OCI-LY7 (cell line): ENCODE results near the gene BRSK2. TPM values are rescaled to one million over a fixed set of nuclear protein-coding genes. Genes with fewer than 3 reads are reported as not detected.
"Not testable (repeated sequence)": the region's sequence is repeated elsewhere in the genome, so short reads cannot be mapped to it uniquely, and the experiment has no call there.

Experiments
- BruUV-seq: library from RNA; stranded (reverse); fragments of 400-500 nt; replicated peaks from 2 replicates; lab custom pipeline; 2021; lab: Mats Ljungman, UMichigan
- CTCF ChIA-PET: fragments of 300-600 bp; sonication (Branson Sonifier 250); formaldehyde crosslinking; loops from one replicate; lab custom pipeline; 2022; ENCODE audit warnings: antibody characterized with exemption; ENCODE audit not compliant: unreplicated experiment; lab: Charles Lee
- POLR2A ChIA-PET: fragments of 300-600 bp; sonication (Branson Sonifier 250); formaldehyde crosslinking; loops from one replicate; lab custom pipeline; 2022; ENCODE audit warnings: antibody characterized with exemption; lab: Charles Lee
- DNase-seq: peaks from one replicate; pipeline ENCODE4 v3.0.0-alpha.2; 2015; ENCODE audit warnings: low spot score
- H2AFZ ChIP-seq: fragments of 200-600 bp; sonication (generic), shearing (Covaris generic); 2 replicates; pipeline ENCODE4 v1.6.1; 2014; ENCODE audit warnings: mild to moderate bottlenecking, antibody characterized with exemption, low read length, moderate library complexity
- H3K27ac ChIP-seq: fragments of 200-600 bp; sonication (generic); 2 replicates; pipeline ENCODE4 v1.5.1; 2014; ENCODE audit warnings: mixed run types, low read depth, mild to moderate bottlenecking, moderate library complexity, low read length, inconsistent platforms; ENCODE audit not compliant: poor library complexity, severe bottlenecking
- H3K36me3 ChIP-seq: fragments of 200-600 bp; sonication (generic); 2 replicates; pipeline ENCODE4 v1.6.1; 2014; ENCODE audit warnings: mild to moderate bottlenecking, antibody characterized with exemption, low read length, moderate library complexity, mixed read lengths; ENCODE audit not compliant: insufficient read depth
- H3K4me1 ChIP-seq: fragments of 200-600 bp; sonication (generic); 2 replicates; pipeline ENCODE4 v1.5.1; 2014; ENCODE audit warnings: mild to moderate bottlenecking, low read length; ENCODE audit not compliant: insufficient read depth, poor library complexity, severe bottlenecking
- H3K4me2 ChIP-seq: fragments of 200-600 bp; sonication (generic); 2 replicates; pipeline ENCODE4 v1.6.1; 2014; ENCODE audit warnings: mild to moderate bottlenecking, low read length
- H3K4me3 ChIP-seq: fragments of 200-600 bp; sonication (generic); 2 replicates; pipeline ENCODE4 v1.5.1; 2014; ENCODE audit warnings: mild to moderate bottlenecking, low read depth, low read length; ENCODE audit not compliant: poor library complexity, severe bottlenecking
- H3K79me2 ChIP-seq: fragments of 200-600 bp; sonication (generic); 2 replicates; pipeline ENCODE4 v1.6.1; 2016; ENCODE audit warnings: low read depth, mild to moderate bottlenecking, low read length, moderate library complexity, mixed read lengths; ENCODE audit not compliant: insufficient read depth
- H3K9me2 ChIP-seq: fragments of 200-600 bp; sonication (generic); 2 replicates; pipeline ENCODE4 v1.6.1; 2016; ENCODE audit warnings: mild to moderate bottlenecking, low read length, mixed read lengths; ENCODE audit not compliant: insufficient read depth
- H3K9me3 ChIP-seq: fragments of 200-600 bp; sonication (generic); 2 replicates; pipeline ENCODE4 v1.6.1; 2014; ENCODE audit warnings: mild to moderate bottlenecking, mixed run types, low read length, mixed read lengths
- H4K20me1 ChIP-seq: fragments of 200-600 bp; sonication (generic); 2 replicates; pipeline ENCODE4 v1.6.1; 2014; ENCODE audit warnings: mild to moderate bottlenecking, antibody characterized with exemption, low read length, moderate library complexity, mixed read lengths; ENCODE audit not compliant: insufficient read depth
- EZH2phosphoT487 ChIP-seq: fragments of 200-600 bp; sonication (generic); IDR thresholded peaks from 2 replicates; pipeline ENCODE4 v1.6.1; 2018; ENCODE audit warnings: low read depth, borderline replicate concordance, mild to moderate bottlenecking, mixed run types, antibody characterized with exemption, low read length, moderate library complexity, mixed read lengths
- intact Hi-C: fragments of 100-400 bp; cut with micrococcal nuclease; formaldehyde crosslinking; loops from one replicate; pipeline ENCODE4 v1.10.0; 2022; ENCODE audit not compliant: unreplicated experiment
- total RNA-seq, 2 experiments: library from RNA; depleted of rRNA in 1 of 2; stranded (reverse); fragments of >200 nt in 1 of 2; shearing (Covaris generic) in 1 of 2; gene quantifications; 2 replicates each; pipeline ENCODE4 v1.2.3, GENCODE V29; 2014 to 2022
- TF ChIP-seq, protein P1 (sequence below): fragments of 200-600 bp; sonication (generic); conservative IDR thresholded peaks from 2 replicates; pipeline ENCODE4 v1.5.1; 2014; ENCODE audit warnings: mild to moderate bottlenecking, antibody characterized with exemption, low read length, moderate library complexity, mixed read lengths

Gene BRSK2
- total RNA-seq, 2 experiments from 2014 or later: not detected

DNA sequence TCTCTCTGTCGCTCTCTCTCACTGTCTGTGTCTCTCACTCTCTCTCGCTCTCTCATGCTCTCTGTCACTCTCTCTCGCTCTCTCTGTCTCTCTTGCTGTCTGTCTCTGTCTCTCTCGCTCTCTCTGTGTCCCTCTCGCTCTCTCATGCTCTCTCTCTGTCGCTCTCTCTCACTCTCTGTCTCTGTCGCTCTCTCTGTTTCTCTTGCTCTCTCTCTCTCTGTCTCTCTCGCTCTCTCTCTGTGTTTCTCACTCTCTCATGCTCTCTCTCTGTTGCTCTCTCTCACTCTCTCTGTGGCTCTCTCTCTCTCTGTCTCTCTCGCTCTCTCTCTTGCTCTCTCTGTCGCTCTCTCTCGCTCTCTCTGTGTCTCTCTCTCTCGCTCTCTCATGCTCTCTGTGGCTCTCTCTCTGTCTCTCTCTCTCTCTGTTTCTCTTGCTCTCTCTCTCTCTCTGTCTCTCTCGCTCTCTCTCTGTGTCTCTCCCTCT is 33.2 kb upstream of the BRSK2 start:
- Histone ChIP-seq H2AFZ (no peak overlapping the region), H3K79me2 (no peaks in the 10 kb centered on the region), H3K4me1 (no peaks in the 10 kb centered on the region), H3K27ac (no peak overlapping the region), H3K4me3 (no peak overlapping the region), H4K20me1 (no peaks in the 10 kb centered on the region), H3K4me2 (no peak overlapping the region), H3K9me2 (no peaks in the 10 kb centered on the region), H3K36me3 (no peaks in the 10 kb centered on the region), H3K9me3 (no peaks in the 10 kb centered on the region)
- ChIA-PET POLR2A (no interaction called here), CTCF (no interaction called here)
- TF ChIP-seq, protein P1, sequence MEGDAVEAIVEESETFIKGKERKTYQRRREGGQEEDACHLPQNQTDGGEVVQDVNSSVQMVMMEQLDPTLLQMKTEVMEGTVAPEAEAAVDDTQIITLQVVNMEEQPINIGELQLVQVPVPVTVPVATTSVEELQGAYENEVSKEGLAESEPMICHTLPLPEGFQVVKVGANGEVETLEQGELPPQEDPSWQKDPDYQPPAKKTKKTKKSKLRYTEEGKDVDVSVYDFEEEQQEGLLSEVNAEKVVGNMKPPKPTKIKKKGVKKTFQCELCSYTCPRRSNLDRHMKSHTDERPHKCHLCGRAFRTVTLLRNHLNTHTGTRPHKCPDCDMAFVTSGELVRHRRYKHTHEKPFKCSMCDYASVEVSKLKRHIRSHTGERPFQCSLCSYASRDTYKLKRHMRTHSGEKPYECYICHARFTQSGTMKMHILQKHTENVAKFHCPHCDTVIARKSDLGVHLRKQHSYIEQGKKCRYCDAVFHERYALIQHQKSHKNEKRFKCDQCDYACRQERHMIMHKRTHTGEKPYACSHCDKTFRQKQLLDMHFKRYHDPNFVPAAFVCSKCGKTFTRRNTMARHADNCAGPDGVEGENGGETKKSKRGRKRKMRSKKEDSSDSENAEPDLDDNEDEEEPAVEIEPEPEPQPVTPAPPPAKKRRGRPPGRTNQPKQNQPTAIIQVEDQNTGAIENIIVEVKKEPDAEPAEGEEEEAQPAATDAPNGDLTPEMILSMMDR: no peak
- TF ChIP-seq EZH2phosphoT487: no peak
- intact Hi-C loops: no loop called here
- BruUV-seq: no TSS peak
- DNase-seq: no peak

DNA sequence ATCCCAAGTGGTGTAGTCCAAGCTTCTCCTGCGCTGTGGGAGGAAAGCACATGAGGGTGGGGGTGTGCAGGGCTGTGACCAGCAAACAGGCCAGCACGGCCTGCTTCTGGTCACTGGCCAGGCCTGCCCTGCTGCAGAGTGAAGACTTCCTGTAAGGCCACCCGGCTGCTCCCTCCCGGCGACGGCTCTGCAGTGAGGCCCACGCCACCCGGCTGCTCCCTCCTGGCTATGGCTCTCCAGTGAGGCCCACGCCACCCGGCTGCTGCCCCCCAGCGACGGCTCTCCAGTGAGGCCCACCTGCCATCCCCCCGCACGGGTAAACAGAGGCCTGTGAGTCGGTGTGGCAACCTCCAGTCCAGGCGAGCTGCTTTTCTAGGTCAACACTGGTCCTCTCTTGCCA is 31.4 kb upstream of the BRSK2 start:
- no peak for DNase-seq
- H3K27ac ChIP-seq: no peak overlapping the region
- H3K79me2 ChIP-seq: no peaks in the 10 kb centered on the region
- TF ChIP-seq, protein P1: no peak
- H3K4me1 ChIP-seq: no peaks in the 10 kb centered on the region
- BruUV-seq: no TSS peak
- no peak overlapping the region for H3K4me2 ChIP-seq
- H3K9me2 ChIP-seq: no peaks in the 10 kb centered on the region
- H3K9me3 ChIP-seq: no peaks in the 10 kb centered on the region
- ChIA-PET CTCF (no interaction called here), POLR2A (no interaction called here)
- H4K20me1 ChIP-seq: no peaks in the 10 kb centered on the region
- no peaks in the 10 kb centered on the region for H3K36me3 ChIP-seq
- H2AFZ ChIP-seq: no peak overlapping the region
- H3K4me3 ChIP-seq: no peak overlapping the region
- intact Hi-C loops: no loop called here

DNA sequence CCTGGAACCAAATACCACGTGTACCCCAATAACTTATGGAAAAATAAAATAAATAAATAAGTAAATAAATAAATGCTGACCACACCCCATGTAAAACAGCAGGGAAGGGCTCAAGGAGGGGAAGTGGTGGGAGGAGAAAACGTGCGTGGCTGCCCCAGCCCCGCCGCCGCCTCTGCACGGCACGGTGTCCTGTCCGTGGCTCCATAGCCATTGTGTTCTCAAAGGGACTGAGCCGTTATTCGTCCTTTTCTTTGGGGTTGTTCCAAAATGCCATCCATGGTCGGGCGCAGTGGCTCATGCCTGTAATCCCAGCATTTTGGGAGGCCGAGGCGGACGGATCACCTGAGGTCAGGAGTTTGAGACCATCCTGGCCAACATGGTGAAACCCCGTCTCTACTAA is 30.8 kb upstream of the BRSK2 start:
- H3K4me1 ChIP-seq, H3K36me3 ChIP-seq, H3K79me2 ChIP-seq, H3K9me2 ChIP-seq, H3K27ac ChIP-seq, POLR2A ChIA-PET, H3K9me3 ChIP-seq, H3K4me3 ChIP-seq, DNase-seq, BruUV-seq, H3K4me2 ChIP-seq, H4K20me1 ChIP-seq, intact Hi-C loops, H2AFZ ChIP-seq, CTCF ChIA-PET: not testable (repeated sequence)
